Stimulated activated naive CD8-positive, alpha-beta T cell treated with anti-CD3 and anti-CD28 coated beads, Interleukin-15, amount 100 ng/mL, for 72 hours (primary cell): ENCODE results near the gene NRAP.

ENCODE experiments used
- ATAC-seq: fragments of 150-1000 bp; cut with Tn5 transposase; 2 replicates; pipeline ENCODE4 v1.10.0; 2021; ENCODE audit warnings: mild to moderate bottlenecking, moderate library complexity
- DNase-seq, 2 donors: peaks; one replicate each; pipeline ENCODE4 v3.0.0; 2021 to 2022
- H3K27ac Mint-ChIP-seq, 2 donors: one replicate each; pipeline ENCODE4 v1.8.0; 2022; ENCODE audit warnings: mild to moderate bottlenecking in 2 of 2, mixed read lengths in 2 of 2, moderate library complexity in 2 of 2
- H3K27me3 Mint-ChIP-seq: one replicate; pipeline ENCODE4 v1.8.0; 2022; ENCODE audit warnings: mixed read lengths
- H3K4me1 Mint-ChIP-seq: one replicate; pipeline ENCODE4 v1.8.0; 2022; ENCODE audit warnings: mild to moderate bottlenecking, mixed read lengths
- H3K4me3 Mint-ChIP-seq, 2 donors: one replicate each; pipeline ENCODE4 v1.8.0; 2022; ENCODE audit warnings: mild to moderate bottlenecking in 2 of 2, mixed read lengths in 2 of 2, moderate library complexity in 1 of 2
- H3K9me3 Mint-ChIP-seq, 2 donors: one replicate each; pipeline ENCODE4 v1.8.0; 2022; ENCODE audit warnings: mixed read lengths in 2 of 2

NRAP gene

DNA sequence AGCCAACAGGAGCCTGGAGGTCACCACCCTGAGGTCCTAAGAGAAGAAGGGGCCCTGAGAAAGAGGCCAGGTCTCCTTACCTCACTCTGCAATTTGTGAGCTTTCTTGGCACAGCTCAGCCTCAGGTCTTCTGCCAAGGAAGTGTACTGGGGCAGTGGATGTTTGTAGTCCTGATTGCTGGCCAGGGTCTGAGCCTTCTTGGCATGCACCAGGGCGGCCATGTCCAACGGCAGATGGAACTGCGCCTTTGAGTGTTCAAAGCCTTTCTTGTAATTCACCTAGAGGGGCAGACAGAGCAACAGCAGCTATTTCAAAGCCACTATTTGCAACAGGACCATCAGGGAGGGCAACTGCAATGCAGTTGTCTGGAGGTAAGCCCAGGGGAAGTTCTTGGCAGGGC lies 51.7 kb downstream of the NRAP start:
- Mint-ChIP-seq H3K4me3 (no peak overlapping the region), H3K4me1 (no peaks in the 10 kb centered on the region), H3K27me3 (peaks cover 79% of the 10 kb centered on the region), H3K9me3 (no peaks in the 10 kb centered on the region), H3K27ac (no peak overlapping the region)
- DNase-seq (no peak), ATAC-seq (no peak)

DNA sequence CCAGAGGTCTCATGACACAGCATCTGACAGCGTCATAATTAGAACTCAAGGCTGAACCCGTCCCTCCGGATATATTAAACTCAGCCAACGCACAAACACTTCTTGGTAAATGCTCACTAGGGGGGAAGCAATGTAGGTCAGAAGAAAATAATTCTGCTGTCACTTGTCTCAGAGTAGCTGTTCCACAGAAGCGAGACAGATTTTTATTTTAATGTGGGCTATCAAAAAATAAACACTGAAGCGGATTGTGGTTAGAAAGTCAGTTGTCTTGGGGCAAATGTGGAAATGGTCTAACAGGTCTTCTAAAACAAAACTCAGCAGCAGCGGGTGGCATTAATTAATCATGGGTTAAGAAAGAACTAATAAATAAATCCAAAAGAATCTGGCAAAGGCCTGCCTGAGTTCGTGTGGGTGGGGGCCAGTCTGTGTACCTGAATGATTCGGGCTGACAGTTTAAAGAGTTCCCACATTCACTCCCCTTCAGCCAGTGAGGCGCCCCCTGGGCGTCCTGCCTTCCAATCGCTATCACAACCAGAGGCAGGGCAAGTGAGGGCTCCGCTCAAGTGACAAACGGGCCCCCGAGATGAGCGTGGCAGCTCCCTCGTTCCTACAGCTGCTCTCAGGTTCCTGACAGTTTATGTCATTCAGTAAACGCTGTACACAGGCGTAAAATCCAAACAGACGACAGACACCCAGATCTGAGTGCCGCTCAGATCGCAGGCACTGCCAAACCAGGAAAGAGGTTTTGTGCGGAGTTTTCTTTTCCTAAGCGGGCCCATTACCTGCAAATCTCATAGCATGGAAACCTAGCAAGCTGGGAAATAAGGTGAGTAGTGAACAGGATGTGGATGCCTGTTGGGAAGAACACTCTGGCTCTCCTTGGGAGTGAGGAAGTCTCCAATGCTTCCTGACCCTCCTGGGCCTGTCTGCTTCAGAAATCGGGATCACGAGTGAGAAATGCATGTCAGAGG lies 52.9 kb downstream of the NRAP start:
- ATAC-seq (no peak), DNase-seq (no peak)
- no peaks in the 10 kb centered on the region for H3K9me3 Mint-ChIP-seq
- no peaks in the 10 kb centered on the region for H3K4me1 Mint-ChIP-seq
- H3K4me3 Mint-ChIP-seq: no peak overlapping the region
- no peak overlapping the region for H3K27ac Mint-ChIP-seq
- H3K27me3 Mint-ChIP-seq: peaks cover 67% of the 10 kb centered on the region

DNA sequence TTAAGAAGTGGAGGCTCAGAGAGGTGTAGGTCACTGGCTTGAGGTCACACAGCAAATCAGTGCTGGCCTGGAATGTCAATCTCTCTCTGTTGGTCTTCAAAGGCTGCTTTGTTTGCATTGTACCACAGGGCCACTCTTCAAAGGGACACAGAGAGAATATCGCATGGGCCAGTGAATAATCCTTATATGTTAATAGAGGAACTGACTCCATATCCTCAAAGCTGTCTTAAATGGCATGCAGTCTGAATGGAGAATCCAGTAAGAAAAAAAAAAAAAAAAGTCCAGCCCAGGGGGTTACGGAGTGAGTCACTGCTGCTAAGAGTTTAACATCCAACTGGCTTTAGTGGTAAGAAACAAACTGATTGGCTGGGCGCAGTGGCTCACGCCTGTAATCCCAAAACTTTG lies 54.1 kb downstream of the NRAP start:
- DNase-seq (no peak), ATAC-seq (no peak)
- no peak overlapping the region for H3K27ac Mint-ChIP-seq
- H3K4me1 Mint-ChIP-seq: no peaks in the 10 kb centered on the region
- no peaks in the 10 kb centered on the region for H3K9me3 Mint-ChIP-seq
- H3K27me3 Mint-ChIP-seq: peaks cover 65% of the 10 kb centered on the region
- H3K4me3 Mint-ChIP-seq: no peak overlapping the region

DNA sequence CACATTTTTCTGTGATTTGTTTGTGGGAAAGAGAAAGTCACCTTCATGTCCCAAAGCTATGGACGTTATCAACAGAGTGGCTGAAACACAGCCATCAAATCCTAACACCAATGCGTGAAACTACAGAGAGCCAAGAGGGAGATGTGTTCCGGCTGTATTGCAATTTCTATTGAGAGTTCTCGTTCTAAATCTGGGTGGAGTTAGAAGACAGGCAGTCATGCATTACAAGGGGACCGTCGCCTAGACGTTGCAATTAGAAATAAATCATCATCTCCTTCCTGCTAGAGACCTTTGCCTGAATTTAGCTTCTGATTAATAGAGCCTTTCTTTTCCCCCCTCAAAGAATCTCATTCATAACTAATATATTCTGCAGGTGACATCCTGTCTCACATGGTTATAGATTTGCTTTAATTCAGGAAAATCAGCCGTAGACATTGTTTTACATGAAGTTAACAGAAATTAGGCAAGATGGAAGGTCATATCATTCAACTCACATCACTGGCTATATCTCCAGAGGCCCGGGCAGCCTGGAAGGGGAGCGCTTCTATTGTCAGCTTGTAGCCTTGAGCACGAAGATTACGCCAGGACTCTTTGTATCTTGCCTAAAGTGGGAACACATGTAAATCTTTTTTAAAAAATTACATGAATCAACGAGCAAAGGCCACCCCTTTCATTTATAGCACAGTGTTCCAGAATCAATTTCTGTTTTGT lies 58.4 kb downstream of the NRAP start:
- DNase-seq (no peak), ATAC-seq (no peak)
- Mint-ChIP-seq H3K9me3 (no peaks in the 10 kb centered on the region), H3K27ac (peak overlapping the region in 1 of 2 donors; percentile 20), H3K4me1 (no peaks in the 10 kb centered on the region), H3K4me3 (no peak overlapping the region), H3K27me3 (peaks cover 51% of the 10 kb centered on the region)

DNA sequence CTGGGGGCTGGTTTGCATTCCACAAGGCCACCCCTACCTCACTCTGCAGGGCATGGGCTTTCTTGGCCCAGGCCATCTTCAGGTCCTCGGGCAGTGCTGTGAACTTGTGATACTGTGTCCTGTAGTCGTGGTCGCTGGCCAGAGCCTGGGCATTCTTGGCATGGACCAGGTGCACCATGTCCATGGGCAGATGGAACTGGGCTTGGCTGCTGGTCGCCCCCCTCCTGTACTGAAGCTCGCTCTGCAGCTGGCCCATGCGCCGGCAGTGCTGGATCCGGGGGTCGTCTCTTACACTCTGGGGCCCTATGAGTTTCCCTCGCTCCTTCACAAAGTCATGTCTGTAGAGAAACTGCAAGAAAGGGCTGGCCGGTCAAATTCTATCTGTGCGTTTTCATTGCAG lies 59.3 kb downstream of the NRAP start:
- H3K4me1 Mint-ChIP-seq: no peaks in the 10 kb centered on the region
- H3K27ac Mint-ChIP-seq: no peak overlapping the region
- DNase-seq: no peak
- peaks cover 54% of the 10 kb centered on the region for H3K27me3 Mint-ChIP-seq
- H3K9me3 Mint-ChIP-seq: no peaks in the 10 kb centered on the region
- no peak for ATAC-seq
- H3K4me3 Mint-ChIP-seq: no peak overlapping the region

DNA sequence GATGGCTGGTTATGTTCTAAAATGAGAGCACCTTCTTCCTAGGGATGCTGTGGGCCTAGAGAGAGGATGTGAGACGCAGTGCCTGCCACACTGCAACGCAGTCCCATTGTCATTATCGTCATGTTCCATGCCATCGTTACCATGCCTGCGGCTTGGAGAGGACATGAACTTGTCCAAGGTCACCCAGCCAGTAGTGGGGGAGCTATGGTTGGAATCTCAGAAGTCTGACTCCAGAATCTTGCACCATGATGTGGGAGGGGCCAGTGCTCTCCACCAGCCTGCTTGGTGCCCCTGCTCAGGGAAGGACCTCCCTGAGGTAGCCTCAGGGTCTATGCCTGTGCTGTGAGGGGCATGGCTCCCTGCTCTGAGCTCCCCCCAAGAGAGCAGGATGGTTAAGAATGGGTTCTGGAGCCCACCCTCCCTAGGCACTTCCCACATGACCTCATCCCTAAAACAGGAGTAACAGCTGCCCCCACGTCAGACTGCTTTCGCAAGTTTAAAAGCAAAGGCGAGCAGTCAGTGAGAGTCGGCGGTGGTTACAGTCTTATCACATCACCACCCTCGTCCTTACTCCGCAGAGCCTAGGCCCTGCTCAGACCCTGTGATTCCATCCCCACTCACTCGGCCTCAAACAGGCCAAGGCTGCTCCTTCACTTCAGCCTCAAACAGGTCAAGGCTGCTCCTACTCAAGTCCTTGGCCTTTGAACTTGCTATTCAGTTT lies 60.6 kb downstream of the NRAP start:
- Mint-ChIP-seq H3K4me1 (no peaks in the 10 kb centered on the region), H3K4me3 (no peak overlapping the region), H3K9me3 (no peaks in the 10 kb centered on the region), H3K27ac (no peak overlapping the region), H3K27me3 (peaks cover 43% of the 10 kb centered on the region)
- ATAC-seq: no peak
- no peak for DNase-seq

DNA sequence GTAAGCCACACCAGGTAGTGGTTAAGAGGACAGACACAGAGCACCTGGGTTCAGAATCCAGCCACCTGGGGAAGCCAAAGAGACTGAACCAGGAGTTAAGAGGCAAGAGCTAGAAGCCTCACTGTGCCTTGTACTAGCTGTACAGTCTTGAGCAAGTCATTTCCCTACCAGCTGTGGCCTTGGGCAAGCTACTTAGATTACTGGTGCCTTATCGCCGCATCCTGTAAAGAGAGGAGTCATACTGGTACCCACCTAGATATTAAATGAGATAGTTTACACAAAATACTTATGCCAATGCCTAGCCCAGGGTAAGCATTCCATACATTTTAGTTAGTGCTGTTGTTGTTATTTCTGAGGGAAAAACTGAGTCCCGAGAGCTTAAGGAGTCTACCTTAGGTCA lies 63.3 kb downstream of the NRAP start:
- no peaks in the 10 kb centered on the region for H3K4me1 Mint-ChIP-seq
- peaks cover 40% of the 10 kb centered on the region for H3K27me3 Mint-ChIP-seq
- no peak for ATAC-seq
- DNase-seq: no peak
- H3K9me3 Mint-ChIP-seq: no peaks in the 10 kb centered on the region
- no peak overlapping the region for H3K4me3 Mint-ChIP-seq
- H3K27ac Mint-ChIP-seq: no peak overlapping the region

DNA sequence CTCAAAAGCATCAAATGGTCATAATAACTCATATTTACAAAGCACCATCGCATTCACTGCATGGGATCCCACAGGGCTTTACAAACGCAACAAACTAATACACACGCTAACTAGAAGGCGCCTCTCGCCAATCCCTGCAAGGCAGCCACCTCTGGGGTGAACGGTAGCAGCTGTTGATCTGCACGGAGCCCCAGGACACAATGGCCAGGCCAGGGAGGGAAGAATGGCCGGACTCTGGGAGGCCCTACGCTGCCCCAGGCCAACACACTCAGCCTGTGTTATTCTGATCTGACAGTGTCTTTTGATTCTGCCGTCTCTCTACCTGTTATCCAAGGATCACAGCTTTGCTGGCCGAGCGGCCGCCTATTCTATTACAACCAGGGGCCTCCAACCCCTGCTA lies 69.2 kb downstream of the NRAP start:
- Mint-ChIP-seq H3K9me3 (no peaks in the 10 kb centered on the region), H3K4me3 (no peak overlapping the region), H3K27me3 (peaks cover 26% of the 10 kb centered on the region), H3K27ac (no peak overlapping the region), H3K4me1 (peaks cover 5% of the 10 kb centered on the region)
- ATAC-seq (no peak), DNase-seq (no peak)

DNA sequence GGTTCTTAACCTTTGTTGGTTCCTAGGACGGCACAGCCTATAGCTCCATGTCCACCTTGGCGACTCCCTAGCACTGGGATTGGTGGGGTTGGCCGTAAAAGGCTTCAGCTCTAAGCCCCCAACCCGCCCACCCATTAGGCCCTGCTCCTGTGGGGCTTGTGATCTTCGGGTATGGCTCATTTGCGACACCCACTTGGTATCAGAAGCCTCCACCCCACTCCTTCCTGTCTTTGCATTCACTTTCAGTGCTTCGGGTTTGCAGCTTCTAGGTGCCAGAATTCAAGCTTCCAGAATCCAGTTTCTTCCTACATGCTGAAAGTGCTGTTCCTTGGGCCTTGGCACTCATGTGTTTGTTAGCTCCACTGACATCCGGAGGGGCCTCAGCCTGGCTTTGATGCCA lies 71.5 kb downstream of the NRAP start:
- no peaks in the 10 kb centered on the region for H3K9me3 Mint-ChIP-seq
- peaks cover 25% of the 10 kb centered on the region for H3K27me3 Mint-ChIP-seq
- DNase-seq (no peak), ATAC-seq (no peak)
- peaks cover 5% of the 10 kb centered on the region for H3K4me1 Mint-ChIP-seq
- H3K4me3 Mint-ChIP-seq: no peak overlapping the region
- H3K27ac Mint-ChIP-seq: no peak overlapping the region

DNA sequence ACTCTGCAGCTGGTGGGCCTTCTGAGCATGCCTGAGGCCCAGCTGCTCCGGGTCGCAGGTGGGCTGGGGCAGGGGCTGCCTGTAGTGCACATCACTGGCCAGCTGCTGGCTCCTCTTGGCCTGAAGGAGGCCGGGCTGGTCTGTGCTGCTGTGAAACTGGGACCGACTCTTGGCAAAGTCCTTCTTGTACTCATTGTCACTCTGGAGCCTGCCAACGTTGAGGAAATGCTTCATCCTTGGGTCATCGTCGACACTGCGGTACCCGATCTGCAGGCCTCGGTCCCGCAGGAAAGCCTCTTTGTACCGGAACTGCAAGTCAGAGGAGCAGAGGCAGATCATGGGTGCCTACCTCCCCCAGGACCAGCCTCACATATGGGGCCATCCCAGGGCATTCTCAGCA lies 73.3 kb downstream of the NRAP start:
- ATAC-seq (no peak), DNase-seq (no peak)
- Mint-ChIP-seq H3K4me1 (peaks cover 11% of the 10 kb centered on the region), H3K27me3 (peaks cover 21% of the 10 kb centered on the region), H3K9me3 (no peaks in the 10 kb centered on the region), H3K27ac (no peak overlapping the region), H3K4me3 (no peak overlapping the region)

DNA sequence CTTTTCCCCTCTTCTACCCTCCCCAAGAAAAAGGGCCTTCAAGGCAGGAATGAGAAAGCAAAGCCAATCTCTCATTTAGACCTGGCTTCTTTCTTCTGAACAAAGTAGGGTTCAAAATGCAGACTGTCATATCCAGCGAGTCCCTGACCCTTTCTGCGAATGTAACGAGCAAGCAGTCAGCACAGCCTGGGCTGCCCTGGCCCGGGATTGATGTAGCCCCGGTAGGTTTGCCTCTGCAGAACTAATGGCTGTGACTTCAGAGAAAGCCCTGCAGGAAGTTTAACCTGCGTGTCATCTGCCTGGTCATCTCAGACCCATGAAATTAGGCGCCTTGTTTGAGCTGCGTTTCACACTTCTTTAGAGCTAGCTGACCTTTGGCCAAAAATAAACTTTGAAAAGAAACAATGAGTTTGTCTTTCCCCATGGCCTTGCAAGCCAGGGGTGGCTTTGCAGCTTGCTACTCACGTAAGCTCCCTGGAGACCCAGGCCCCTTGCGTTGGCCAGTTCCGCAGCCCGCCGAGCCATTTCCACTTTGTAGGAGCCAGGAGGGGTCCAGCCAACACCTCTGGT lies 74.6 kb downstream of the NRAP start:
- H3K9me3 Mint-ChIP-seq: no peaks in the 10 kb centered on the region
- no peak overlapping the region for H3K27ac Mint-ChIP-seq

DNA sequence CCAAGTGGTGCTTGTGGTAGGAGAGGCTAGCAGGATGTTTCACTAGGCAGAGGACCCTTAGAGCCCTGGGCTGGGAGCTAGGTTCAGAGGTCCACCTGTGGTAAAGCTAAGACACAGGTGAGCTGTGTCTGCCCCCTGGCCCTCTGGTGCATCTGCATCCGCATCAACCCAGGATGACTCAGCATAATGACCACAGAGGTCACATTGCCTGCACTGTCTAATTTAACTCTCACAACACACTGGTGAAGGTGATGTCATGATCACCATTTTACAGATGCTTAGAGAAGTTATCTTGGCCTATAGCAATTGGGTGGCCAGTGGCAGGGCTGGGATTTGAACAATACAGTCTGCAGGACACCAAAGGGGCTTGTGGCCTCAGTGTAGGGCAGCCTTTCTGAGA lies 77.9 kb downstream of the NRAP start:
- Mint-ChIP-seq H3K27ac (peak overlapping the region in 1 of 2 donors; percentile 91), H3K9me3 (no peaks in the 10 kb centered on the region), H3K27me3 (peaks cover 38% of the 10 kb centered on the region), H3K4me3 (no peak overlapping the region), H3K4me1 (peaks cover 6% of the 10 kb centered on the region)
- ATAC-seq (peak; percentile 42), DNase-seq (no peak)

More for the DNA sequence above, 74.6 kb downstream of the NRAP start:
- Mint-ChIP-seq H3K27me3 (peaks cover 14% of the 10 kb centered on the region), H3K4me3 (no peak overlapping the region), H3K4me1 (peaks cover 11% of the 10 kb centered on the region)
- ATAC-seq (no peak), DNase-seq (no peak)

DNA sequence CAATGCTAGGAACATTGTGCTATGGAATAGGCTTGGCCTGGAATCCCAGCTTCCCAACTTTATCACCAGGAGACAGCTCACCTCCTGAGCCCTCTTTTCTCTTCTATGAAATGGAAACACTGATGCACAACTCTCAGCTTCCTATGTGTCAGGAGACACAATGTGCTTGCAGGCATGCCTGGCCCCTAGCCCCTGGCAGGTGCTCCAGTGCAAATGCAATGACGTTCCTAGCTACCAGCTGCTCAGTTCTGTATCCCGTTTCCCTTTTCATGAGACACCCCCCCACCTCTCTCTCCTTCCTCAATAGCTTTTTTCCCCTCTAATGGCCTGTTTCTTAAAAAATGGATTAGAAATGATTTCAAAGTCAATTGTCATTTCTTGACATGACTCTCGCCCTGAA lies 80.3 kb downstream of the NRAP start:
- H3K27me3 Mint-ChIP-seq: peaks cover 42% of the 10 kb centered on the region
- H3K27ac Mint-ChIP-seq: no peak overlapping the region
- no peak overlapping the region for H3K4me3 Mint-ChIP-seq
- ATAC-seq (no peak), DNase-seq (no peak)
- H3K9me3 Mint-ChIP-seq: no peaks in the 10 kb centered on the region
- peaks cover 6% of the 10 kb centered on the region for H3K4me1 Mint-ChIP-seq

DNA sequence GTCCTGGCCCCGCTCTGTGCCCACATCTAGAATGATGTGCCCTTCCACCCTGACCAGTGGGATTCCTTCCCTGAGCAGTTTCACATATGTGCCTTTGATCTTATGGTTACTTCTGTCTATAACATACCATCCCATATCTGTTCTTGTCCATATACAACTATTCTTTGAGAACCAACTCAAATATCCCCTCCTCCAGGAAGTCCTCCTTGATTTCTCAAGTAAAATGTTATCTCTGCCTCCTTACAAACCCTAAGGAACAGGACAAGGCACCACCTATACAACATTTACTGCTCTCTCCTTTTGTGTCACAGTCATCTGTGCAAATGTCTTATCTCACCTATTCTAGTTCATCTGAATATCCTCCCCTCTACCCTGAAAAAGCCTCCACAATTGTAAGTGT lies 82.7 kb downstream of the NRAP start:
- peaks cover 3% of the 10 kb centered on the region for H3K4me1 Mint-ChIP-seq
- DNase-seq (no peak), ATAC-seq (no peak)
- H3K27ac Mint-ChIP-seq: no peak overlapping the region
- H3K4me3 Mint-ChIP-seq: no peak overlapping the region
- peaks cover 42% of the 10 kb centered on the region for H3K27me3 Mint-ChIP-seq
- H3K9me3 Mint-ChIP-seq: no peaks in the 10 kb centered on the region

DNA sequence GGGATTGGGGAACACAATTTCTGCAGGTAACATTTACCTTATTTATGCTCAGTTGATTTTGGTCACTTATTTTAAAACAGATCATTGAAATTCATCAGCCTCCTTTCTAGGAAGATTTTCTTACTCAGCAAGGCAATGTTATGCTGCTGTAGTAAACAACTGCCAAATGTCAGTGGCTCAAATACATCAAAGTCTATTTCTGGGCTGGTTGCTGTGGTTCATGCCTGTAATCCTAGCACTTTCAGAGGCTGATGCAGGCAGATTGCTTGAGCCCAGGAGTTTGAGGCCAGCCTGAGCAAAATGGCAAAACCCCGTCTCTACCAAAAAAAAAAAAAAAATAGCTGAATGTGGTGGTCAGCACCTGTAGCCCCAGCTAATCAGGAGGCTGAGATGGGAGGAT lies 85.1 kb downstream of the NRAP start:
- no peak for DNase-seq
- peaks cover 30% of the 10 kb centered on the region for H3K27me3 Mint-ChIP-seq
- H3K4me3 Mint-ChIP-seq: no peak overlapping the region
- no peaks in the 10 kb centered on the region for H3K4me1 Mint-ChIP-seq
- no peaks in the 10 kb centered on the region for H3K9me3 Mint-ChIP-seq
- H3K27ac Mint-ChIP-seq: no peak overlapping the region
- ATAC-seq: no peak
